ENCODE data around the gene GORASP2.
"Not testable (repeated sequence)": the region's sequence is repeated elsewhere in the genome, so short reads cannot be mapped to it uniquely, and the experiment has no call there.

The GORASP2 gene

GRCh38 chr2:170897108-170897507 lies 31.9 kb upstream of the GORASP2 start:
- in situ Hi-C loops (cut with HindIII; ENCODE audit: low sequenced_read_pairs), result no loop called here
- no peak for TF ChIP-seq CTCF (IDR thresholded peaks at IDR 0.05; ENCODE audit: low read depth, low read length, missing control alignments)
- H3K4me3 ChIP-seq (ENCODE audit: low read depth, low read length), result no peak overlapping the region
- no peak for DNase-seq (ENCODE audit: low read depth)

GRCh38 chr2:170905864-170906263 lies 23.2 kb upstream of the GORASP2 start:
- DNase-seq (ENCODE audit: low read depth), result no peak
- in situ Hi-C loops (cut with HindIII; ENCODE audit: low sequenced_read_pairs), result no loop called here
- no peak overlapping the region for H3K4me3 ChIP-seq (ENCODE audit: low read depth, low read length)
- TF ChIP-seq CTCF (IDR thresholded peaks at IDR 0.05; ENCODE audit: low read depth, low read length, missing control alignments), result no peak

- no peak for DNase-seq (ENCODE audit: low read depth)
- H3K4me3 ChIP-seq (ENCODE audit: low read depth, low read length), result no peak overlapping the region
- in situ Hi-C loops (cut with HindIII; ENCODE audit: low sequenced_read_pairs), result no loop called here
- no peak for TF ChIP-seq CTCF (IDR thresholded peaks at IDR 0.05; ENCODE audit: low read depth, low read length, missing control alignments)
Measured at GRCh38 chr2:170911314-170911889, 17.7 kb upstream of the GORASP2 start.

- H3K4me3 ChIP-seq (ENCODE audit: low read depth, low read length); in situ Hi-C loops (cut with HindIII; ENCODE audit: low sequenced_read_pairs); DNase-seq (ENCODE audit: low read depth): not testable (repeated sequence)
Measured at GRCh38 chr2:170914994-170915666, 13.9 kb upstream of the GORASP2 start.

- no peak for TF ChIP-seq CTCF (IDR thresholded peaks at IDR 0.05; ENCODE audit: low read depth, low read length, missing control alignments)
- no peak for DNase-seq (ENCODE audit: low read depth)
- in situ Hi-C loops (cut with HindIII; ENCODE audit: low sequenced_read_pairs), result no loop called here
- no peak overlapping the region for H3K4me3 ChIP-seq (ENCODE audit: low read depth, low read length)
Measured at GRCh38 chr2:170917219-170917913, 11.7 kb upstream of the GORASP2 start.

- in situ Hi-C loops (cut with HindIII; ENCODE audit: low sequenced_read_pairs), result no loop called here
- no peak overlapping the region for H3K4me3 ChIP-seq (ENCODE audit: low read depth, low read length)
- DNase-seq (ENCODE audit: low read depth), result no peak
- no peak for TF ChIP-seq CTCF (IDR thresholded peaks at IDR 0.05; ENCODE audit: low read depth, low read length, missing control alignments)
Measured at GRCh38 chr2:170917957-170918356, 11.1 kb upstream of the GORASP2 start.

GRCh38 chr2:170921873-170922272 lies 7.2 kb upstream of the GORASP2 start:
- in situ Hi-C loops (cut with HindIII; ENCODE audit: low sequenced_read_pairs), result not testable (repeated sequence)

More at GRCh38 chr2:170921873-170922272, 7.2 kb upstream of the GORASP2 start:
- H3K4me3 ChIP-seq (ENCODE audit: low read depth, low read length); DNase-seq (ENCODE audit: low read depth): not testable (repeated sequence)

Measured in astrocyte of the cerebellum (primary cell).